Measurements from ENCODE around the gene PKP4.
"Not testable (repeated sequence)": the region's sequence is repeated elsewhere in the genome, so short reads cannot be mapped to it uniquely, and the experiment has no call there.

The PKP4 gene

GRCh38 chr2:158473719-158474392 lies 17.1 kb downstream of the PKP4 start:
- no peak overlapping the region for H3K4me2 ChIP-seq (ENCODE audit: low read depth, low read length, poor library complexity, severe bottlenecking)

GRCh38 chr2:158474526-158475011 lies 17.8 kb downstream of the PKP4 start:
- not testable (repeated sequence) for H4K20me1 ChIP-seq (ENCODE audit: low read depth, low read length); H3K9me3 ChIP-seq (ENCODE audit: insufficient read depth, low read length); H3K9ac ChIP-seq (ENCODE audit: low read length); H3K4me3 ChIP-seq (ENCODE audit: insufficient read depth, low read length, poor library complexity, severe bottlenecking); H3K36me3 ChIP-seq (ENCODE audit: low read length); H2AFZ ChIP-seq (ENCODE audit: low read depth, low read length, severe bottlenecking); H3K9me2 ChIP-seq (replicated peaks; ENCODE audit: insufficient read depth, low read length); H3F3A ChIP-seq (ENCODE audit: insufficient read depth); H3K27me3 ChIP-seq (ENCODE audit: low read length); H3K4me2 ChIP-seq (ENCODE audit: low read depth, low read length, poor library complexity, severe bottlenecking); H3K79me2 ChIP-seq (ENCODE audit: insufficient read depth, low read length); H3K27ac ChIP-seq (ENCODE audit: low read depth, low read length)

More at GRCh38 chr2:158473719-158474392, 17.1 kb downstream of the PKP4 start:
- H3F3A ChIP-seq (ENCODE audit: insufficient read depth) = no peaks in the 10 kb centered on the region
- H3K9me3 ChIP-seq (ENCODE audit: insufficient read depth, low read length) = no peaks in the 10 kb centered on the region
- H2AFZ ChIP-seq (ENCODE audit: low read depth, low read length, severe bottlenecking) = no peak overlapping the region
- H3K79me2 ChIP-seq (ENCODE audit: insufficient read depth, low read length) = no peaks in the 10 kb centered on the region
- H3K27me3 ChIP-seq (ENCODE audit: low read length) = no peaks in the 10 kb centered on the region
- no peaks in the 10 kb centered on the region for H3K9me2 ChIP-seq (replicated peaks; ENCODE audit: insufficient read depth, low read length)
- H4K20me1 ChIP-seq (ENCODE audit: low read depth, low read length) = no peaks in the 10 kb centered on the region
- H3K9ac ChIP-seq (ENCODE audit: low read length) = no peak overlapping the region
- H3K4me3 ChIP-seq (ENCODE audit: insufficient read depth, low read length, poor library complexity, severe bottlenecking) = no peak overlapping the region
- no peaks in the 10 kb centered on the region for H3K36me3 ChIP-seq (ENCODE audit: low read length)
- no peak overlapping the region for H3K27ac ChIP-seq (ENCODE audit: low read depth, low read length)
- TF ChIP-seq CTCF (IDR thresholded peaks at IDR 0.05; ENCODE audit: insufficient read depth, low read length, poor library complexity, severe bottlenecking) (no peak), EZH2phosphoT487 (conservative IDR thresholded peaks at IDR 0.05; ENCODE audit: low read length) (no peak)

GRCh38 chr2:158477202-158477601 lies 20.4 kb downstream of the PKP4 start:
- Histone ChIP-seq H4K20me1 (ENCODE audit: low read depth, low read length) (no peaks in the 10 kb centered on the region), H3F3A (ENCODE audit: insufficient read depth) (no peaks in the 10 kb centered on the region), H3K9me2 (replicated peaks; ENCODE audit: insufficient read depth, low read length) (no peaks in the 10 kb centered on the region), H3K79me2 (ENCODE audit: insufficient read depth, low read length) (no peaks in the 10 kb centered on the region), H3K4me2 (ENCODE audit: low read depth, low read length, poor library complexity, severe bottlenecking) (no peak overlapping the region), H2AFZ (ENCODE audit: low read depth, low read length, severe bottlenecking) (no peak overlapping the region), H3K9me3 (ENCODE audit: insufficient read depth, low read length) (no peaks in the 10 kb centered on the region), H3K9ac (ENCODE audit: low read length) (no peak overlapping the region), H3K27ac (ENCODE audit: low read depth, low read length) (no peak overlapping the region), H3K36me3 (ENCODE audit: low read length) (no peaks in the 10 kb centered on the region), H3K4me3 (ENCODE audit: insufficient read depth, low read length, poor library complexity, severe bottlenecking) (no peak overlapping the region), H3K27me3 (ENCODE audit: low read length) (no peaks in the 10 kb centered on the region)
- no peak for TF ChIP-seq CTCF (IDR thresholded peaks at IDR 0.05; ENCODE audit: insufficient read depth, low read length, poor library complexity, severe bottlenecking)
- no peak for TF ChIP-seq EZH2phosphoT487 (conservative IDR thresholded peaks at IDR 0.05; ENCODE audit: low read length)

- H4K20me1 ChIP-seq (ENCODE audit: low read depth, low read length) = no peaks in the 10 kb centered on the region
- no peaks in the 10 kb centered on the region for H3F3A ChIP-seq (ENCODE audit: insufficient read depth)
- H3K4me3 ChIP-seq (ENCODE audit: insufficient read depth, low read length, poor library complexity, severe bottlenecking) = no peak overlapping the region
- no peaks in the 10 kb centered on the region for H3K36me3 ChIP-seq (ENCODE audit: low read length)
- no peak overlapping the region for H3K9ac ChIP-seq (ENCODE audit: low read length)
- H3K4me2 ChIP-seq (ENCODE audit: low read depth, low read length, poor library complexity, severe bottlenecking) = no peak overlapping the region
- H3K9me2 ChIP-seq (replicated peaks; ENCODE audit: insufficient read depth, low read length) = no peaks in the 10 kb centered on the region
- H2AFZ ChIP-seq (ENCODE audit: low read depth, low read length, severe bottlenecking) = no peak overlapping the region
- H3K27me3 ChIP-seq (ENCODE audit: low read length) = no peaks in the 10 kb centered on the region
- TF ChIP-seq EZH2phosphoT487 (conservative IDR thresholded peaks at IDR 0.05; ENCODE audit: low read length) (no peak), CTCF (IDR thresholded peaks at IDR 0.05; ENCODE audit: insufficient read depth, low read length, poor library complexity, severe bottlenecking) (no peak)
- no peaks in the 10 kb centered on the region for H3K79me2 ChIP-seq (ENCODE audit: insufficient read depth, low read length)
- H3K9me3 ChIP-seq (ENCODE audit: insufficient read depth, low read length) = no peaks in the 10 kb centered on the region
- H3K27ac ChIP-seq (ENCODE audit: low read depth, low read length) = no peak overlapping the region
Observed at GRCh38 chr2:158478237-158478636, 21.5 kb downstream of the PKP4 start.
